GM21528 (cell line): ENCODE results near the gene NPB.

Source experiments
- ATAC-seq: cut with Tn5 transposase; IDR thresholded peaks from one replicate; pipeline ENCODE4 v1.9.1; 2021; ENCODE audit warnings: mild to moderate bottlenecking, moderate library complexity; ENCODE audit not compliant: unreplicated experiment, low FRiP score

The NPB gene

DNA sequence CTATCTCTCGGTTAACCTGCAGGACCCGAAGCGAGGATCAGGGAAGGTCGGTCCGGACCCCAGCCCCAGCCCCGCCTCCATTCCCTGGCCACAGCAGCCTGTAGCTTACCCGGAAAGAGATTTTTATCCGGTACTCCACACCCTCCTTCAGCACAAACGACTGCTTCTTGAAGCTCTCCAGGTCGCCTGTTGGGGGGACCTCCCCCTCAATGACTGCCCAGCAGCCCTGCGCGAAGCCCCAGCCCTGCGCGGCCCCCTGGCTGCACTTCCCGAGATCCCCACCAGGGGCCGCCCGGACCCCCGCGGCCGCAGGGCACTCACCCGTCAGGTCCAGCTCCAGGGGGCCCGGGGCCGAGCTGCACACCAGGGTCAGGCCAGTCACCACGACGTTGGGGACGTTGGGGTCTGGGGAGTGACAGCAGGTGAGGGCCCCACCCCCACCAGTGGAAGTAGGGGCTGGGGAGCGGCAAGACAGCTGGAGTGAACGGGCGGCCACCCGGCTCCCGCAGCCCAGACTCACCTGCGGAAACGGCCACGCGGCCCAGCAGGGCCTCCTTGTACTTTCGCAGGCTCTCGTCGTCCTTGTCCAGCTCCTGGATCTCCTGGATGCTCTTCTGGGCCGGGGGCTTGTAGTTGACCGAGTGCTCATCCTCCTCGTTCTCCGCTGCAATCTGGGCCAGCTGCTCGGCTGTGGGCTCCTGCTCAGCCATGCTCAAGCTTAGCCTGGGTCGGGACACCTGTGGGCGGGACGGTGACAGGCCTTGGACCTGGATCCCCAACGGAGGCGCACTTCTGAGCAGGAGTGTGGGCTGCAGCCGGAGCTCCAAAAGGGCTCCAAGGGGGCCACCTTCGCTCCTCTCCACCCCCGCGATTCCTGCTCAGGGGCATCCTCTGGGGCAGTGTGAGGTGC, 32.6 kb upstream of the NPB start:
- no peak for ATAC-seq

DNA sequence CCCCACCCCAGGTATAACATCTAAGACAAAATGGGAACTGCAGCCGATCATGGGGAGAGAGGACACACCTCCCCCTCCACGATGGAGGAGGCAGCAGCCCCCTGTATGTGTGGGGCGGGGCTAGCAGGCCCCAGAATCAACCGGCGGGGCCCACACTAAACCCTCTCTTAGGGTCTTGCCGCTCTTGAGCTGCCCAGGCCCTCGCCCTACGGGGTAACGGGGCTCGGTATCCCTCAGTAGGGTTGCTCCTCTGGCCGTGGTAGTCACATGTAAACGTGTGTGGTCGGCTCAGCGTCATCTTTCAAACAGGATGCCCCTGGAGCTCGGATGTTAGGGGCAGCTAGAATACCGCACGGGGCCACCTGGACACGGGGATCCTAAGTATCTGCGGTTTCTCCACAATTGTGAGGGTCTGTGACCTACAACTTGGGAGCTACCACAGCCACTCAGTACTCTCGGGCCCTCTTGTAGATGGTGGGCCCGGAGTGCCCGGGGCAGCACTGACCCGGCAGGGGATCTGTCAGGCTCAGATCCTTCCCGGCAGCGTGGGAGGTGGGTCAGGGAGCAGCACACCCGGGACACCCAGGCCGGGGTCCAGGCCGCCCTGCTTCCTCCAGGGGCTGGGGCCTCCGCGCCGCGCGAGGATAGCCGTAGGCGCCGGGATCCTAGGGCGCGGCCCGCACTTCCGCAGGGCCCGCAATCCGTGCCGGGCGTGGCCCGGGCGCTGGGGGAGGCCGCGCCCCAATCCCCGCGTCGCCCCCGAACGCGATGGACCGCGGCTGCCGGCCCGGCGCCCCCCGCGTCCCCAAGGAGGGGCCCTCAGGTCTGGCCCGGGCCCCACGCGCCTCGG, 31.7 kb upstream of the NPB start:
- peak; percentile 8 for ATAC-seq

DNA sequence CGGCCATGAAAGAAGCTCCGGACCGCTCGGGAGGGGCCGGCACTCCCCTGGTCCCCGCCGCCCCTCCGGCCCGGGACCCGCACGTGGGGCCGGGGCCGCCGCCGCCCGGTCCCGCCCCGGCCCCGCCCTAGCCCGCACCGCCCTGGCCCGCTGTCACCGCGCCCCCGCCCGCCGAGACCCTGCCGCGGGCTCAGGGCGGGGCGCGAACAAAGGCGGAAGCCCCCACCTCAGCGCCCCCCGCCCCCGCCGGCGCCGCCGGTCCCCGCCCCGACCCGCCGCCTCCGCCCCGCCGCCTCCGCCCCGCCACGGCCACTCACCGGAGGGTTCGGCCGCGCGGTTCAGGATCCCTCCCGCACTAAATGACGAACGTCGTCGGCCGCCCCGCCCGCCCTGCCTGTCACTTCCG, 31.1 kb upstream of the NPB start, which contains the start of gene ARHGDIA:
ARHGDIA (minus strand) TSS at position 357 of the 406 bp plus-strand sequence. CDS start 1,407 bp downstream, outside the sequence.
- ATAC-seq = peak; percentile 17

DNA sequence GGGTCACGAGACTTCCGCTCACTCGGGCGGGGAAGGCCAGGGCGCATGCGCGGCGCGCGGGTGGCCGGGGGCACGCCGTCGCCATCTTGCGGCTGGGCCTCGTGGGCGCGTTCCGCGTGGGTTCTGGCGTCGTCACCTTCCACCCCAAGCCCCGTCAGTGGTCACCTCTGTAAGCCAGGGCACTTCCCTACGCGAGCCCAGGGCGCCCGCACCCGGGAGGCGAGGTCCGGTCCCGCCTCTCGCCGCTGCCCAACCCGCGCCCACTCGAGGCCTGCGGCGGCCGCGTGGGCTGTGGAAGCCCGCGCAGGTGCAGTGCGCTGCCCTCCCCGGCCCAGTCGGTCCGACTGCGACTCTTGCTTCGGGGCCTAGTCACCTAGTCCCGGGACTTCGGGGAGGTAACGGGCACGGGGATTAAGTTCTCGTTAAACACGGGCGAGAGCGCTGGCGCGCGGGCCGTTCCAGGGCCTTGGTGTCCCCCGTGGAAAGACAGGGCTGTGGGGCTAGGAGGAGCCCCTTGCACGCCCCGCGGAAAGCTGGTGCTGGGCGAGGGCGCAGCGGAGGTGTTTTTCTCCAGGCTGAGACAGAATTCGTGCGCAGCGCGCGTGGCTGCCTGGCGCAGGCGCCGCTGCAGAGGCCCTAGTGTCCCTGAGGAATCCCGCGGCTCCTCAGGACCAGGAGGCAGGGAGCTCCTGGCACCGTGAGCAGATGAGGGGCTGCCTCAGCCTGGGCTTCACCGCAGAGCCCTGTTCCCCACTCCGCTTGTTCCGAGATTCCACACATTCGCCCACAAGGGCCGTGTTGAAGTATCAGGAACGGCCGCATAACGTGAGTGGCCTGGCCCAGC, 30.4 kb upstream of the NPB start:
- ATAC-seq = peak; percentile 46

DNA sequence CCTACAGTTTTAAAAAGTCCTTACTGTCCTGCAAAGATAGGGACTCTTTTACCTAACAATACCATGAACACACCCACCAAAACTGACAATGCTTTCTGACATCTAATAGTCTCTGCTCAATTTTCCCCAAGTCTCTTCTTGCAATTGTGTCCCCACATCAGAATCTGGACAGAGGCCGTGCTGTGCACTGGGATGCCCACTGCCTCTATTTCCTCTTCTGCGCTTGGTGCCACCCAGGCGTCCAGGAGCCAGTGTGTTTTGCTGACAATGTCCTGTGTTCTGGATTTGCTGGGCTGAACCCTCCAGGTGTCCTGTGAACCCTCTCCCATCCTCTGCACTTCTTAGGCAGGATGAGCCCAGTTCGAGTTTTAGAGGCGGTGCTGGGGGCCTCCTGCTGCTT, 24.5 kb upstream of the NPB start:
- ATAC-seq = no peak

DNA sequence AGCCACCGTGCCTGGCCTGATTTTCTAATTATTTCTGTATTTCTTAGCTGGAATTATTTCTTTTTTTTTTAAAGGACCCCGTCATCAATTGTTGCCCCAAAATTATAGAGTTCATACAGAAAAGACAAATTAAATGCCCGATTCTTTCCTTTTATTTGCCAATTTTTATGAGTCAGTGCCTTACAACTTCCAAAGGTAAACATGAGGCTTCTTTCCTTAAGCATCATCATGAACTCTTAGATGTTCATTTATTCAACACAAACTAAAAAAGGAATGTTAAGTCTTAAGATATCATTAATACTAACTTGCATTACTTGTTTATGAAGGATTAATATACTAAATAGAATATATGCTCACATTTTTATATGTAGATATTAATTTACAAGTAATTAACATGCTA, 23.7 kb upstream of the NPB start:
- no peak for ATAC-seq

DNA sequence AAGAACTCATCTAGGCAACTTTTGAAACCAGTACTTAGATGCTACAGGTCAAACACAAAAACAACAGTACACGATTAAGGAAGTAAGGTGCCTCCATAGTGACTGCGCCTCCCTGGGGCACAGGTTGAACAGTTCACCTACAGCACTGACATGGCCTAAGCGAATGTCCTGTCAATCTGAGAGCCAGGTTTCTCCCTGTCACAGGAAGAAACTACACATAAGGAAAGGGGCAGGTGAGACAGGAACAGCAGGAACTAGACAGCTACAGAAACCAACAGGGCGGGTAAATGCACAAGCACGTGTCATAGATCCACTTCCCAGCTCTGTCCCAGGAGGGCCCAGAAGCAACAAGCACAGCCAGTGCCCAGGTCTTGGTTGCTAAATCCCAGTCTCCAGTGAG, 22.9 kb upstream of the NPB start:
- no peak for ATAC-seq

DNA sequence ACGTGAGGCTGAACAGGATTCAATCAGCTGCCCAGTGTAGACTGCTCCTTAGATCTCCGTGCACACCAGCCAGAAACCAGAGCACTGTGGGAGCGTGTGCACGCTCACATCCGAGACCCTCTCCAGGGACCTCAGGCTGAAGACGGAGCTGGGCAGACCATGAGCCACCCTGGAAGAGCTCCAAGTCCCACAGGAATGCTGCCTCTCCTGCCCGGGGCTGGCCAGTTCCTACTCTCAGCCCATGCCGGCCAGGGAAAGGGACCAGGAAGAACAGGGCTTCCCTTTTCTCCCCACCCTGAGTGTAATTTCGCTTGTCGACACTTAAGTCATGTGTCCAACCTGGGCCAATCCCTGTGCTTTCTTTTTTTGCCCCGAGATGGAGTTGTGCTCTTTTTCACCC, 17.5 kb upstream of the NPB start:
- no peak for ATAC-seq

DNA sequence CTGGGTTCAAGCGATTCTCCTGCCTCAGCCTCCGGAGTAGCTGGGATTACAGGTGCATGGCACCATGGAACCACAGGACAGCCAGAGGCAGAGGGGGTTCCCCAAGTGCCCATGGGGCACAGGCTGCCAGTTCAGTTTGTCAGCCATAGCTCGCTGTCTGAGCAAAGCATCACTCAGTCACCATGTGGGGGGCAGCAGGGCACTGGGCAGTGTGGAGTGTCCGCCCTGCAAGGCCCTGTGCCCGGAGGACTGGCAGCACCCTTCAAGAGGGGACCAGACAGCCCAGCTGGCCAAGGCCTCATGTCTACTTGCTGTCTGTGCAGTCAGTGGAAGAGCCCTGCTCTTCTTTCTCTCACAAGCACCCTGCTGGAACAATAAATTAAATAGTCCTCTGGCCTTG, 17.1 kb upstream of the NPB start:
- no peak for ATAC-seq

DNA sequence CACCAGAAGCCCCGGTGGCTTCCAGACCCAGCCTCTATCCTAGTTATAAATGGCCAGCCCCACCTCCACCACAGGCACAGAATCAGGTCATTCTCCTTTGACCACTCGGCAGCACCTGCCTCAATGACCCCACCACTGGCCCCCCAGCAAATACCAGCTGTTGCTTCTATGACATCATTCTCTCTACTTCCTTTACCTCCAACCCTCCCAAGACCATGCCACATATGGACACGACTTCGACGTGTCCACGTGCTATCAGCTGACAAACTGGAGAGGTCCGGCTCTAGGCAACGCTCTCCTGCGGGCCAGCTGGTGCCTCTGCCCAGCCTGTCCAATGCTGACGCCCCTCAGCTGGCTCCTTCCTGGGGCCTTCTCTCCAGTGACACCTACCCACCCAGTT, 16.6 kb upstream of the NPB start:
- ATAC-seq = no peak

DNA sequence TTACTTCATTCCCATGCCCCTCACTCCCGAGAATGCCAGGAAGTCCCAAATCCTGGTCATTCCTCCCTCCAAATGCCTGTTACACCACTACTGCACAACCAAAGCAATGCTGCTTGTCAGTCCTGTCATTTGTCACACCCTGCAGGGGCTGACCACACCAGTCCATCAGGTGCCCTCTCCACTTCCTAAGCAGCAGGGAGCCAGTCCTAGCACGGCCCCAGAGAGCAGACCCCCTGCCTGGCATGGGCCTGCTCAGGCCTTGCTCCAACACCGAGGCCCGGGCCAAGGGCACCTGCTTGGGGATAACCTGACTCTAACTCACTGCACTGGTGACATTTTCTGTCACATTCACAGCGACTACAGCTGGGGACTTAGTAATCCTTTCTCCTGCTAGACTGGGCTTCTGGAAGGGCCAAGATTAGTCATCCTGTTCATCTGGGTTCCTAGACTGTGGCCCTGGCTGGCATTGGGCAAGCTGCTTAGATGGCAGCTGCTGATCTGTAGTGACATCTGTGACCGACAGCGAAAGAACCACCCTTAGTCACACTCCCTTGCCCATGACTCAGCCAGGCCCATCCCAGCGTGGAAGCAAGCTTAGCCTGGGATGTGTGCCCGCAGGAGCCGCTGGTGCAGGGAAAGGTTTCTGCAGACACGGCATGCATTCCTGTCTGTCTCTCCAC, 16.0 kb upstream of the NPB start:
- ATAC-seq = no peak

DNA sequence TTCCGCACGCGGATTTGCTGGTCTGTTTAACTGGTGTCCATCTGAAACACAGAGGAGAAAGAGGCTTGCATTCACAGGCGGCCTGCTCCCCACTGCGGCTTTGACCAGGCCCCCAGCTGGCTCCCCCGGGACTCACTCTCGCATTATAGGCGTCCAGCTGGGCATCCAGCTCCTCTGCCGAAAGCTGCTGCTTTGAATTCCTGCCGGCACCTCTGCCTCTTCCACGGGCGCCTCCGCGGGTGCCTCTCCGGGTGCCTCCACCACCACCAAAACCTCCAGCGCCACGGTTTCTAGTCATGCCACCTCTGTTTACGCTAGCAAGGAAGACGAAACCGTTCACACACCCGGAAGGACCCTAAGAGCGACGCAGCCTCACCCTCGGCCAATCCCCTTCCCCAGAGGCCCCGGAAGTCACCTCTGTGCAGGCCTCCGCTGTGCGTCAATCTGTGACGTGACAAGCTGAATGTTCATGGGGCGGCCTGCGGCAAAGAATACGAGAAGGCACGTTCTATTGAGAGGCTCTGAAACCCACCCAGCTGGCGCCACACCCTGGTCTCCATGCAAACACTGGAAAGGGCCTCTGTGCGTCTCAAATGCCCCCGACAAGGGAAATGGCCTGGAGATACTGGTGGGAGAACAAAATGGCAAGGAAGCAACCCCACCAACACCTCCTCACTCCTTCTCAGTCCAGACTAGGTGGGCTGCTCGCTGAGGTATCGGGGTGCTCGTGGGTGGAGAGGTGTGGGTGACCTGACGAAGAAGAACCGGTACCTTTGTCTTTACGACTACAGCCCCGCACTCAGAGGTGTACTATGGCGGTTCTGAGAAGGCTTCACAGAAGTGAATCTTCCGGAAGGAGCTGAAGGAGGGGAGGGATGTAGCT, 13.7 kb upstream of the NPB start:
- no peak for ATAC-seq

DNA sequence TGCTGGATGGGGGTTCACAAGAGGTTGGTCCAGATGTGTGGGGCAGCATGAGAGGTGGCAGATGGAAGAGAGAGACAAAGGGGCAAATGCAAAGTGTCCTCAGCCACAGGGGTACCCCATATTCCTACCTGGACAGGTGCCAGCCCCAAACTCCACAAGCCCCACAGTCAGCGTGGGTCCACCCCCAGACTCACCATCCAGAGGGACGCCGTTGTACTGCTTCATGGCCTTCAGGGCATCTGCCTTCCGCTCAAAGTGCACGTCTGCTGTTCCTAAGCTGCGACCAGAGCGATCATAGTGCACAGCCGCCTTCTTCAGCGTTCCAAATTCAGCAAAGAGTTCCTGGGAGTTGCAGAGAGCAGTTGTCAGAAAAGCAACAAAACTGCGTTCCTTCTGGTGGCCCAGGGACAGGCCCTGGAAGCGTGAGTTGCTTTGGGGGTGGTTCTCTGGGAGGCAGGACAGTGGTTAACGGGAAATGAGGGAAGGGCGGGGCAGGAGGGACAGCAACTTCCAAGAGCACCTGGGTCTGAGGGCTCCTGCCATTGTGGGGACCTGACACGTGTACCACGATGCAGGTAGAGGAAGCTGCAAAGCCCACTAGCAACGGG, 12.9 kb upstream of the NPB start:
- ATAC-seq = no peak

DNA sequence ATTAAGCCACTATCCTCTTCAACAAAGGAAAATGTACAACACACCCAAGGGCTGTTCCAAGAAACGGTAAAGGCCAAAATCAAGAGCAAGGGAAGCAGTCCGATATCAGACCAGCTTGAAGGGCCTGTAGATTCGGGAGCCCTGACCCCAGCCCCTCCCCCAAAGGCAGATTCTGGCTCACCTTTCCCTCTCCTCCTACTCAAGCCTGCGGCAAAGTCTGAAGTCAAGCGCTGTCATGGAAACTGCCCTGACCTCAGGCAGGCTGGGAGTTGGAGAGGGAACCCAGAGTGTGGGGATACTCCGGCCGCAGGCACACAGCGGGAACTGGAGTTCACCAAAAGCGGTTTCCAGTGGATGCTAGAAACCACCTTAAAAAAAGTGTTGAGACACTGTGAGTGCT, 12.4 kb upstream of the NPB start:
- ATAC-seq = no peak

DNA sequence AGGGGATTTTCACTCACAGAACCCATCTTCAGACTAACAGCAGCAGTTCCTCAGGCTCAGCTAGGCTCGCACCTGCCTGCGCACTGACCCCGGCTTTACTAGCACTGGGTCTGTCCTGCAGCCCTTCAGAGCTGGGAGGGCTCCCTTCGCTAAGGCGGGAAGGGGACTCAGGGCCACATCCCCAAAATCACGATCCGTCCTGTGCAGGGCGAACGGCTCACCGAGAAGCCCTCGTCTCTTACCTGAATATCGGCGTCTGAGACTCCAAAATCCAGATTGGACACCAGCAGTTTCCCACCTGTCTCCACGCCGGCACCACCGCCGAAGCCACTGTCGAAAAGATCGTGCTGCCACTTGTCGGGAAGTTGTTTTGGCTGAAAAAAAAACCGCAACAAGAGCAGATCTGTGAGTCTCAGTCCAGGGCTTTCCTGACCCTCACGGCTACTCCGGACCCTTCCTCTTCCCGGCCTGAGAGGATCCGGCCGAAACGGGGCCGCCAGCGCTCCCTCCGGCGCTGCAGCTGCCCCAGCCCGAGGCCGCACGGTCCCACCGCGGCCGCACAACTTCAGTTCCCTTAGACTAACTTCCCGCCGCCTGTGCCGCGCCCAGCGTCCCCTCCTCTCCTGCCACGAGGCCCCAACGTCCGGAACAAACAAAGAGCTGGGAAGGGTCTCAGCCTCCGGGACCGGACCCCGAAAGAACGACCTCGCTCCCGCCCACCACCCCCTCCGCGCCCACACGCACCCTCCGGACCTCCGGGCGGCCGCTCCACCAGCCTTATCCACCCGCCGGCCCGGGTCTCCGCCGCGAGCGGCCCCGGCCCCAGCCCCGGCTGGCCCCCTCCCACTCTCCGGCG, 11.4 kb upstream of the NPB start:
- ATAC-seq = peak; percentile 27

DNA sequence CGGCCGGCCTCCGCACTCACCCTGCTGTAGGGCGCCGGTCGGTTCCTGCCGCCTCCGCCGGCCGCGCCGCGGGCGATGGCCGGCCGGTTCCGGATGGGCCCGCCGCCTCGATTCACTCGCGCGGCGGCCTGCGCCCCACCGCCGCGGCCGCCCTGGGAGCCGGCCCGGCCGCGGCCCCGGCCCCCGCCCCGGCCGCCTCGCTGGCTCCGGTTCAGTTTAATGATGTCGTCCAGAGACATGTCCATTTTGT, 10.8 kb upstream of the NPB start:
- ATAC-seq = no peak

DNA sequence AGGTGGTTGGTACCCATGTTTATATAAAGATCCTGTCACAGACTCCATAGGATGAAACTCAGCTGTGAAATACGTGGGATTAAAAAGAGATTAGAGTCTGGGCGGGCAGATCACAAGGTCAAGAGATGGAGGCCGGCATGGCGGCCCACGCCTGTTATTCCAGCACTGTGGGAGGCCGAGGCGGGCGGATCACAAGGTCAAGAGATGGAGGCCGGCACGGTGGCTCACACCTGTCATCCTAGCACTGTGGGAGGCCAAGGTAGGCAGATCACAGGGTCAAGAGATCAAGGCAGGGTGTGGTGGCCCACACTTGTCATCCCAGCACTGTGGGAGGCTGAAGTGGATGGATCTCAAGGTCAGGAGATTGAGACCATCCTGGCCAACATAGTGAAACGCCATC, 6.6 kb upstream of the NPB start:
- ATAC-seq = no peak
